H1 (cell line): ENCODE measurements around the gene NXN. TPM values are rescaled to one million over a fixed set of nuclear protein-coding genes. Genes with fewer than 3 reads are reported as not detected.

Source experiments
- CTCF ChIA-PET: fragments of 300-600 bp; sonication (Branson Sonifier 250); formaldehyde crosslinking; loops from one replicate; lab custom pipeline; 2021; ENCODE audit not compliant: partially characterized antibody; lab: Charles Lee
- POLR2A ChIA-PET: fragments of 300-600 bp; sonication (Branson Sonifier 250); formaldehyde crosslinking; loops from one replicate; lab custom pipeline; 2021; ENCODE audit warnings: inconsistent platforms; ENCODE audit not compliant: partially characterized antibody; lab: Charles Lee
- DNase-seq, 2 experiments: peaks; one replicate each; pipeline versions ENCODE4 v3.0.0 to v3.0.0-alpha.2; 2010 to 2022; ENCODE audit warnings: low spot score in 2 of 2, low read depth in 1 of 2, mixed read lengths in 1 of 2
- FAIRE-seq: peaks from 2 replicates; lab custom pipeline; 2011; peaks lifted over from hg19 to GRCh38; lab: Jason Lieb, UNC
- H2AFZ ChIP-seq: 2 replicates; pipeline ENCODE4 v1.8.1; 2012; ENCODE audit warnings: low read length, inconsistent platforms
- H2AK5ac ChIP-seq: 2 replicates; pipeline ENCODE4 v1.6.1; 2013; ENCODE audit warnings: low read depth, low read length
- H2BK120ac ChIP-seq: replicated peaks from 2 replicates; pipeline ENCODE3; 2013; ENCODE audit warnings: low read depth, low read length, inconsistent platforms
- H2BK12ac ChIP-seq: 2 replicates; pipeline ENCODE4 v1.6.1; 2013; ENCODE audit warnings: low read depth, low read length
- H2BK15ac ChIP-seq: 2 replicates; pipeline ENCODE4 v1.6.1; 2013; ENCODE audit warnings: low read length
- H2BK20ac ChIP-seq: 2 replicates; pipeline ENCODE4 v1.6.1; 2013; ENCODE audit warnings: low read length
- H2BK5ac ChIP-seq: 2 replicates; pipeline ENCODE4 v1.6.1; 2013; ENCODE audit warnings: low read depth, low read length
- H3K14ac ChIP-seq: 2 replicates; pipeline ENCODE4 v1.6.1; 2013; ENCODE audit warnings: inconsistent platforms; ENCODE audit not compliant: insufficient read length
- H3K18ac ChIP-seq: 2 replicates; pipeline ENCODE4 v1.6.1; 2013; ENCODE audit warnings: low read length; ENCODE audit errors: extremely low read depth
- H3K23ac ChIP-seq: 2 replicates; pipeline ENCODE4 v1.6.1; 2013; ENCODE audit warnings: inconsistent platforms; ENCODE audit not compliant: insufficient read length
- H3K23me2 ChIP-seq: 2 replicates; pipeline ENCODE4 v1.6.1; 2013; ENCODE audit warnings: low read depth, low read length
- H3K27ac ChIP-seq: 2 replicates; pipeline ENCODE4 v1.6.1; 2011; ENCODE audit warnings: low read depth, low read length, inconsistent platforms
- H3K27me3 ChIP-seq, 4 experiments: replicated peaks in 1 of 4; 1 replicate in 1 of 4; 2 replicates in 3 of 4; pipeline versions ENCODE4 v1.6.1 to v1.8.1; 2011 to 2013; ENCODE audit warnings: low read length in 3 of 4, mild to moderate bottlenecking in 3 of 4, inconsistent platforms in 2 of 4, mixed read lengths in 2 of 4, moderate library complexity in 1 of 4; ENCODE audit not compliant: control insufficient read depth in 3 of 4, insufficient read depth in 3 of 4; ENCODE audit errors: extremely low read depth in 1 of 4
- H3K36me3 ChIP-seq, 4 experiments: 2 replicates each; pipeline versions ENCODE4 v1.6.1 to v1.8.1; 2011 to 2013; ENCODE audit warnings: mild to moderate bottlenecking in 4 of 4, low read length in 3 of 4, moderate library complexity in 2 of 4, control low read depth in 1 of 4, inconsistent platforms in 1 of 4; ENCODE audit not compliant: insufficient read depth in 4 of 4, control insufficient read depth in 2 of 4
- H3K4ac ChIP-seq: replicated peaks from 2 replicates; pipeline ENCODE3; 2013; ENCODE audit warnings: low read length, low read depth, mixed read lengths, inconsistent platforms; ENCODE audit not compliant: insufficient read length
- H3K4me1 ChIP-seq, 4 experiments: replicated peaks in 1 of 4; 1 replicate in 1 of 4; 2 replicates in 3 of 4; pipeline versions ENCODE4 v1.6.1 to v1.8.1; 2011 to 2013; ENCODE audit warnings: low read length in 3 of 4, inconsistent platforms in 2 of 4, mixed read lengths in 1 of 4; ENCODE audit not compliant: insufficient read depth in 4 of 4, control insufficient read depth in 3 of 4
- H3K4me2 ChIP-seq, 2 experiments: 2 replicates each; pipeline versions ENCODE4 v1.6.1 to v1.8.1; 2011 to 2013; ENCODE audit warnings: low read depth in 2 of 2, low read length in 2 of 2, control low read depth in 1 of 2, inconsistent platforms in 1 of 2, mild to moderate bottlenecking in 1 of 2; ENCODE audit not compliant: insufficient read depth in 1 of 2
- H3K4me3 ChIP-seq, 4 experiments: fragments of 200-600, 300-600 bp in 1 of 4; sonication (generic), shearing (Covaris generic), sonication (Bioruptor Twin) in 1 of 4; 2 replicates each; pipeline versions ENCODE4 v1.5.1 to v1.8.1; 2011 to 2016; ENCODE audit warnings: low read length in 4 of 4, low read depth in 3 of 4, control low read depth in 2 of 4, inconsistent platforms in 2 of 4, mild to moderate bottlenecking in 2 of 4, mixed read lengths in 1 of 4, moderate library complexity in 1 of 4; ENCODE audit not compliant: insufficient read depth in 2 of 4; ENCODE audit errors: extremely low read depth in 1 of 4
- H3K56ac ChIP-seq: replicated peaks from 2 replicates; pipeline ENCODE3; 2013; ENCODE audit warnings: low read depth, mild to moderate bottlenecking, mixed read lengths, low read length, inconsistent platforms; ENCODE audit not compliant: insufficient read length
- H3K79me1 ChIP-seq: 2 replicates; pipeline ENCODE4 v1.6.1; 2013; ENCODE audit warnings: low read depth, low read length, control low read depth
- H3K79me2 ChIP-seq, 2 experiments: 2 replicates each; pipeline versions ENCODE4 v1.6.1 to v1.8.1; 2012 to 2013; ENCODE audit warnings: low read length in 2 of 2, mild to moderate bottlenecking in 2 of 2, inconsistent platforms in 1 of 2; ENCODE audit not compliant: insufficient read depth in 2 of 2, control insufficient read depth in 1 of 2
- H3K9ac ChIP-seq, 4 experiments: replicated peaks in 1 of 4; 1 replicate in 1 of 4; 2 replicates in 3 of 4; pipeline versions ENCODE4 v1.6.1 to v1.8.1; 2011 to 2013; ENCODE audit warnings: low read depth in 3 of 4, low read length in 3 of 4, control low read depth in 2 of 4, mild to moderate bottlenecking in 2 of 4, moderate library complexity in 2 of 4, inconsistent platforms in 1 of 4; ENCODE audit errors: extremely low read depth in 1 of 4
- H3K9me3 ChIP-seq, 2 experiments: 2 replicates each; pipeline versions ENCODE4 v1.6.1 to v1.8.1; 2012 to 2013; ENCODE audit warnings: mild to moderate bottlenecking in 2 of 2, moderate library complexity in 2 of 2, control low read depth in 1 of 2, inconsistent platforms in 1 of 2, low read depth in 1 of 2, low read length in 1 of 2, mixed read lengths in 1 of 2; ENCODE audit not compliant: insufficient read depth in 2 of 2
- H4K20me1 ChIP-seq, 2 experiments: replicated peaks in 1 of 2; 2 replicates each; pipeline versions ENCODE3 to v1.8.1; 2011 to 2013; ENCODE audit warnings: inconsistent platforms in 2 of 2, low read length in 2 of 2, mild to moderate bottlenecking in 1 of 2; ENCODE audit not compliant: insufficient read depth in 2 of 2, control insufficient read depth in 1 of 2
- H4K5ac ChIP-seq: 2 replicates; pipeline ENCODE4 v1.6.1; 2013; ENCODE audit warnings: low read length, low read depth, mixed read lengths, inconsistent platforms; ENCODE audit not compliant: insufficient read length
- H4K8ac ChIP-seq: 2 replicates; pipeline ENCODE4 v1.8.0; 2013; ENCODE audit warnings: mild to moderate bottlenecking, moderate library complexity, low read length, inconsistent platforms; ENCODE audit not compliant: insufficient read depth; ENCODE audit errors: extremely low read depth
- H4K91ac ChIP-seq: replicated peaks from 2 replicates; pipeline ENCODE3; 2013; ENCODE audit warnings: low read length, mixed read lengths, inconsistent platforms; ENCODE audit not compliant: insufficient read length
- GABPA ChIP-seq: IDR thresholded peaks from 2 replicates; pipeline ENCODE4 v1.6.1; 2011; ENCODE audit warnings: mild to moderate bottlenecking, low read length, moderate library complexity, borderline replicate concordance; ENCODE audit not compliant: insufficient read depth
- WGBS, 2 experiments: shearing (Covaris generic) in 1 of 2; methylation state at CpG; one replicate each; pipeline versions ENCODE4 v1.1.6 to v1.1.7; 2013 to 2015; ENCODE audit warnings: low lambda C conversion rate in 2 of 2, mixed read lengths in 2 of 2, inconsistent platforms in 1 of 2, low coverage in 1 of 2, missing lambda C conversion rate in 1 of 2; ENCODE audit not compliant: insufficient replicate concordance in 2 of 2, insufficient coverage in 1 of 2, insufficient read length in 1 of 2; ENCODE audit errors: extremely low coverage in 1 of 2, missing lambda C conversion rate in 1 of 2; 5-methylcytosine and 5-hydroxymethylcytosine counted together
- polyA plus RNA-seq, 7 experiments: library from polyadenylated mRNA; depleted of rRNA in 3 of 7; stranded (reverse) in 5 of 7; unstranded in 2 of 7; fragments of >200 nt in 5 of 7; fragments of 200-250 nt in 2 of 7; gene quantifications; 1 replicate in 5 of 7; 2 replicates in 1 of 7; 4 replicates in 1 of 7; pipeline versions ENCODE4 v1.2.1 to v1.2.3, GENCODE V29; 2011 to 2013; ENCODE audit warnings: missing spikeins in 2 of 7, mixed read lengths in 2 of 7
- total RNA-seq: library from RNA; stranded (reverse); fragmentation: NEBNext Ultra II Directional; extraction: Animal tissue kit (Norgen Biotek cat#: 25700); gene quantifications from 2 replicates; pipeline ENCODE4 v1.2.1, GENCODE V29; 2021

Gene NXN
- total and polyA plus RNA-seq, 2 of the 8 experiments (the other 6 are each of a cell fraction or from before 2014, with no cell fraction given): 94.1 to 107 TPM

DNA sequence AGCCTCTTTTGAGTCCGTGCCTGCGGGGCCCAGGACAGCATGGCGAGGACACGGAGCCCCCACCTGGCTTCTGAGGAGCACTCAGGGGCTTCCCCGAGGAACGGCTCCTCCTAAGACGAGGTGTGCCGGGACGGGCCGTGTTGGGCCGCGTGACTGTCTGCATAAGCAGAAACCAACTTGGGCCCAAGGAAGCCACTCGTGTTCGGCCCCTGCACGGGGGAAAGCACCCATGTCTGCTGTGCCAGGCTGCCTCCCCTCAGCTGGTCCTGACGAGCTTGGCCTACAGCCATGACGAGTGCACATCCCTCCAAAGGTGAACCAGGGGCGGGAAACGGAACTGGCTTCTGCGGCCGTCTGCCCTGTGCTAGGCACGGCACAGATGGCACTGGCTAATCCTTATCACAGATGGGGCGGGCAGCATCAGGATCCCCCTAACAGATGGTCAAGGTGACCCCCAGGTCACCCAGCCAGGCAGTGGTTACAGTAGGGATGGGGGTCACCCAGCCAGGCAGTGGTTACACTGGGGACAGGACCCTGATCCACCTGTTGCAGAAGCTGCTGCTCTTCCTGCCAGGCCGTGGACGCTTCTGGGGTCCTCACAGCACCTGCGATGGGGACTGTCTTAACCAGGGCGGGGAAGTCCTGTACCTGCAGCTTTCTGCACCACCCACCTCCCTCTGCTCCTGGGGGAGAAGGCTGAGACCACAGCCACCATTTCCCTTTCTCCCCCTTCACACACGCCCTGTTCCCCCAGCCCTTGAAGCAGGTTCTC, 171.9 kb downstream of the NXN start:
- no peak overlapping the region for H3K4me2 ChIP-seq
- peaks cover 0 to 4% of the 10 kb centered on the region in 2 experiments; a peak in 1 of 4 replicates for H3K79me2 ChIP-seq
- peak overlapping the region; percentile 51; the same call in 1 of the 2 replicates for H4K8ac ChIP-seq
- no peak overlapping the region for H3K4me3 ChIP-seq
- no peak overlapping the region for H2BK5ac ChIP-seq
- peaks cover 0 to 5% (median 4%) of the 10 kb centered on the region in 4 experiments; a peak in 3 of 7 replicates for H3K4me1 ChIP-seq
- peaks cover 3% of the 10 kb centered on the region; the same call in 1 of the 2 replicates for H3K23me2 ChIP-seq
- no peak overlapping the region for H3K14ac ChIP-seq
- H4K5ac ChIP-seq: no peak overlapping the region
- no peak overlapping the region for H2AFZ ChIP-seq
- H3K27ac ChIP-seq: no peak overlapping the region
- H3K56ac ChIP-seq: no peak overlapping the region
- no peak overlapping the region for H3K23ac ChIP-seq
- H3K9ac ChIP-seq: no peak overlapping the region
- no peak overlapping the region for H4K91ac ChIP-seq
- ChIA-PET CTCF (interaction anchor here (1.5 to 2.9 kb wide), 5 partner anchors 12 to 189 kb away, joined by 3 to 10 read pairs (median 8); partner anchors contain the start of gene TIMM22), POLR2A (interaction anchor here (0.6 to 1.0 kb wide), 4 partner anchors 17 to 142 kb away, joined by 3 read pairs; partner anchors contain the start of genes GLOD4 and MRM3)
- 92% methylated on average over 26 of the region's 28 CpGs; no CpG with 5 or more reads in 1 of the 2 experiments for WGBS, 2 experiments
- H2BK120ac ChIP-seq: no peak overlapping the region
- H3K18ac ChIP-seq: no peak overlapping the region
- H2BK20ac ChIP-seq: no peak overlapping the region
- H3K79me1 ChIP-seq: peaks cover 9% of the 10 kb centered on the region
- no peak overlapping the region for H2BK15ac ChIP-seq
- H3K9me3 ChIP-seq: no peaks in the 10 kb centered on the region
- no peaks in the 10 kb centered on the region for H3K27me3 ChIP-seq
- no peak for DNase-seq
- no peak overlapping the region for H2AK5ac ChIP-seq
- H3K36me3 ChIP-seq: peaks cover 0 to 8% (median 5%) of the 10 kb centered on the region in 4 experiments; a peak in 3 of 8 replicates
- H2BK12ac ChIP-seq: no peak overlapping the region
- no peak overlapping the region for H3K4ac ChIP-seq
- peaks cover 0 to 12% of the 10 kb centered on the region in 2 experiments for H4K20me1 ChIP-seq
- no peak for FAIRE-seq
- TF ChIP-seq GABPA: no peak
